WTC11 (cell line): Measurements from ENCODE around the gene PLD5. TPM values are rescaled to one million over a fixed set of nuclear protein-coding genes. Genes with fewer than 3 reads are reported as not detected.
"Not testable (repeated sequence)": the region's sequence is repeated elsewhere in the genome, so short reads cannot be mapped to it uniquely, and the experiment has no call there.

Experiments used
- ATAC-seq: fragments of 200-7000 bp; cut with Tn5 transposase; 2 replicates; pipeline ENCODE4 v1.10.0; 2021; ENCODE audit warnings: mild to moderate bottlenecking, moderate library complexity
- CTCF ChIA-PET: fragments of 300-600 bp; sonication (Branson Sonifier 250); formaldehyde crosslinking; loops from one replicate; lab custom pipeline; 2021; ENCODE audit warnings: antibody characterized with exemption; lab: Charles Lee
- POLR2A ChIA-PET: fragments of 350-600 bp; sonication (Branson Sonifier 250); formaldehyde crosslinking; loops from one replicate; lab custom pipeline; 2021; ENCODE audit warnings: antibody characterized with exemption; lab: Charles Lee
- DNase-seq: peaks from one replicate; pipeline ENCODE4 v3.0.0; 2021; ENCODE audit warnings: low spot score
- H3K27ac Mint-ChIP-seq: 2 replicates; pipeline ENCODE4 v1.8.0; 2021; ENCODE audit warnings: mixed read lengths
- H3K27me3 Mint-ChIP-seq: 2 replicates; pipeline ENCODE4 v1.8.0; 2021; ENCODE audit warnings: low read depth, mild to moderate bottlenecking, moderate library complexity, mixed read lengths
- H3K36me3 Mint-ChIP-seq: 2 replicates; pipeline ENCODE4 v1.8.0; 2021; ENCODE audit warnings: mixed read lengths
- H3K4me1 Mint-ChIP-seq: 2 replicates; pipeline ENCODE4 v1.8.0; 2022; ENCODE audit warnings: mixed read lengths
- H3K4me3 Mint-ChIP-seq: 2 replicates; pipeline ENCODE4 v1.8.0; 2021; ENCODE audit warnings: mild to moderate bottlenecking, moderate library complexity, mixed read lengths
- H3K9me3 Mint-ChIP-seq: 2 replicates; pipeline ENCODE4 v1.8.0; 2021; ENCODE audit warnings: mixed read lengths
- GRHL2 ChIP-seq: fragments of 250-450 bp; sonication (Bioruptor Pico); IDR thresholded peaks from 2 replicates; pipeline ENCODE4 v1.8.0; 2022; ENCODE audit warnings: mild to moderate bottlenecking, moderate library complexity; ENCODE audit not compliant: insufficient replicate concordance, severe bottlenecking
- NR2C2 ChIP-seq: sonication (generic); formaldehyde crosslinking; IDR thresholded peaks from 2 replicates; pipeline ENCODE4 v1.8.0; 2022; ENCODE audit warnings: mild to moderate bottlenecking, missing genetic modification reagents
- TCF7 ChIP-seq: sonication (generic); formaldehyde crosslinking; IDR thresholded peaks from 2 replicates; pipeline ENCODE4 v1.8.0; 2022; ENCODE audit warnings: mild to moderate bottlenecking, low read depth, missing genetic modification reagents, moderate library complexity
- ZBTB43 ChIP-seq: sonication (generic); formaldehyde crosslinking; IDR thresholded peaks from 2 replicates; pipeline ENCODE4 v1.8.1; 2023; ENCODE audit warnings: mild to moderate bottlenecking, missing genetic modification reagents
- ZNF317 ChIP-seq: sonication (generic); formaldehyde crosslinking; IDR thresholded peaks from 2 replicates; pipeline ENCODE4 v1.8.1; 2023; ENCODE audit warnings: low read depth, mild to moderate bottlenecking, moderate library complexity, missing genetic modification reagents, borderline replicate concordance
- total RNA-seq: library from RNA; stranded (reverse); gene quantifications from 3 replicates; pipeline ENCODE4 v1.2.3, GENCODE V29; 2021
- TF ChIP-seq, protein P1 (sequence below): sonication (generic); formaldehyde crosslinking; IDR thresholded peaks from 2 replicates; pipeline ENCODE4 v1.8.0; 2022; ENCODE audit warnings: missing genetic modification reagents
- TF ChIP-seq, protein P2 (sequence below): fragments of 250-450 bp; sonication (Bioruptor Pico); conservative IDR thresholded peaks from 2 replicates; pipeline ENCODE4 v1.9.0; 2021; ENCODE audit warnings: mild to moderate bottlenecking
- TF ChIP-seq, protein P3 (sequence below): fragments of 250-450 bp; sonication (Bioruptor Pico); IDR thresholded peaks from 2 replicates; pipeline ENCODE4 v1.9.0; 2021; ENCODE audit warnings: mild to moderate bottlenecking, borderline replicate concordance

PLD5 gene
- total RNA-seq, 1 experiment from 2014 or later, result 6.4 TPM

- TF ChIP-seq GRHL2 (CRISPR knock-in tag), result no peak
Measured at GRCh38 chr1:242228991-242229390, 295.5 kb downstream of the PLD5 start (continued).

- 0 out of 2 replicates have a peak overlapping the region, but pooled peaks have one; percentile 52 for H3K27ac Mint-ChIP-seq
- CTCF ChIA-PET, result no interaction called here
Measured at GRCh38 chr1:242225767-242226573, 298.5 kb downstream of the PLD5 start.

GRCh38 chr1:242224878-242225766 is 299.4 kb downstream of the PLD5 start:
- Mint-ChIP-seq H3K9me3 (peaks cover 16% of the 10 kb centered on the region), H3K4me1 (peaks cover 23% of the 10 kb centered on the region), H3K36me3 (peaks cover 12% of the 10 kb centered on the region), H3K27ac (peak overlapping the region; percentile 74; the same call in 1 of the 2 replicates)
- DNase-seq, H3K4me3 Mint-ChIP-seq, CTCF ChIA-PET, ATAC-seq, H3K27me3 Mint-ChIP-seq, POLR2A ChIA-PET: not testable (repeated sequence)

More at GRCh38 chr1:242225767-242226573, 298.5 kb downstream of the PLD5 start:
- DNase-seq (no peak), ATAC-seq (no peak)
- POLR2A ChIA-PET, result no interaction called here
- H3K4me3 Mint-ChIP-seq, result no peak overlapping the region
- peaks cover 12% of the 10 kb centered on the region for H3K36me3 Mint-ChIP-seq
- TF ChIP-seq, protein P1, sequence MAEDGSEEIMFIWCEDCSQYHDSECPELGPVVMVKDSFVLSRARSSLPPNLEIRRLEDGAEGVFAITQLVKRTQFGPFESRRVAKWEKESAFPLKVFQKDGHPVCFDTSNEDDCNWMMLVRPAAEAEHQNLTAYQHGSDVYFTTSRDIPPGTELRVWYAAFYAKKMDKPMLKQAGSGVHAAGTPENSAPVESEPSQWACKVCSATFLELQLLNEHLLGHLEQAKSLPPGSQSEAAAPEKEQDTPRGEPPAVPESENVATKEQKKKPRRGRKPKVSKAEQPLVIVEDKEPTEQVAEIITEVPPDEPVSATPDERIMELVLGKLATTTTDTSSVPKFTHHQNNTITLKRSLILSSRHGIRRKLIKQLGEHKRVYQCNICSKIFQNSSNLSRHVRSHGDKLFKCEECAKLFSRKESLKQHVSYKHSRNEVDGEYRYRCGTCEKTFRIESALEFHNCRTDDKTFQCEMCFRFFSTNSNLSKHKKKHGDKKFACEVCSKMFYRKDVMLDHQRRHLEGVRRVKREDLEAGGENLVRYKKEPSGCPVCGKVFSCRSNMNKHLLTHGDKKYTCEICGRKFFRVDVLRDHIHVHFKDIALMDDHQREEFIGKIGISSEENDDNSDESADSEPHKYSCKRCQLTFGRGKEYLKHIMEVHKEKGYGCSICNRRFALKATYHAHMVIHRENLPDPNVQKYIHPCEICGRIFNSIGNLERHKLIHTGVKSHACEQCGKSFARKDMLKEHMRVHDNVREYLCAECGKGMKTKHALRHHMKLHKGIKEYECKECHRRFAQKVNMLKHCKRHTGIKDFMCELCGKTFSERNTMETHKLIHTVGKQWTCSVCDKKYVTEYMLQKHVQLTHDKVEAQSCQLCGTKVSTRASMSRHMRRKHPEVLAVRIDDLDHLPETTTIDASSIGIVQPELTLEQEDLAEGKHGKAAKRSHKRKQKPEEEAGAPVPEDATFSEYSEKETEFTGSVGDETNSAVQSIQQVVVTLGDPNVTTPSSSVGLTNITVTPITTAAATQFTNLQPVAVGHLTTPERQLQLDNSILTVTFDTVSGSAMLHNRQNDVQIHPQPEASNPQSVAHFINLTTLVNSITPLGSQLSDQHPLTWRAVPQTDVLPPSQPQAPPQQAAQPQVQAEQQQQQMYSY, result no peak
- TF ChIP-seq, protein P2, sequence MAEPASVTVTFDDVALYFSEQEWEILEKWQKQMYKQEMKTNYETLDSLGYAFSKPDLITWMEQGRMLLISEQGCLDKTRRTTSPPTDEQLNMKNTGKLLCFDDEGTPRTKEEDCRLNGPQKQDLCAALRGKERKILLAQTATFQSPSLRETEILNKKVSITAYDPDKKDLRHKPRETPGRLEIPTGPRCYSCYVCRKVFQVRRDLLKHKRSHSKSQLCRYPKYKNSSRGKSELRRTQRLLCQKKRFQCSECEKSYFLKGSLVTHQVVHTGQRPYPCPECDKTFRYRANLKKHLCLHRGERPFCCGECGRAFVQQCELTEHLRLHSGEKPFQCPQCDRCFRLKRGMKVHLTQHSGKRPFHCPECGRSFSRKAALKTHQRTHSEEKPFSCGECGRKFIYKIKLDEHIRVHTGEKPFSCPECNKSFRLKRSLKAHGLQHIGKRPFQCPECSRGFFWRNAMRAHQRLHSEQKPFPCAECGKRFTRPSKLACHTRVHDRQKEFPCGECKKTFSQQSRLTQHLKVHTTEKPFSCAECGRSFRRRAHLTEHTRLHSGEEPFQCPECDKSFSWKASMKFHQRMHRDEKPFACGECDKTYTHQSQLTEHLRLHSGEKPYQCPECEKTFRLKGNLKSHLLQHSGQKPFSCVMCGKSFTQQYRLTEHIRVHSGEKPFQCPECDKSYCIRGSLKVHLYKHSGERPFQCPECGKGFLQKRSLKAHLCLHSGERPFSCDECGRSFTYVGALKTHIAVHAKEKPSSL (CRISPR knock-in tag), result no peak
- H3K27me3 Mint-ChIP-seq, result peaks cover 10% of the 10 kb centered on the region
- peaks cover 16% of the 10 kb centered on the region for H3K9me3 Mint-ChIP-seq
- peaks cover 20% of the 10 kb centered on the region for H3K4me1 Mint-ChIP-seq

DNA sequence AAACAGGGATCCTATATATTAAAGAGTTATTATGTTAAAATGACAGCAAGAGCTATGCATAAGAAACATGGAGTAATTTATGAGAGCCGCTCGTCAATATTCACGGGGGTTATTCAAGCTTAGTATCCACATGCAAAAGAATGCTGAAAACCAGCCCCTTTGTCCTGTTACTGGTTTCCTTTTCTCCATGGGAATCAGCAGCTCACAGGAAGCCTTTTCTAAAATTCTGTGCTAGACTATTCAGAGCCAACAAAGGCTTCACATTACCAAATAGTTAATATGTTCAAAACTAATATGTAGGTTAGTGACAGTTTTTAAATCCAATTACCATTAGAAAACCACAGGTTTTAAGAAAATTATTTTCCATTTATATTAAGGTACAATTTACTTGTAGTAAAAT is 300.0 kb downstream of the PLD5 start:
- peaks cover 12% of the 10 kb centered on the region for H3K36me3 Mint-ChIP-seq
- peaks cover 16% of the 10 kb centered on the region for H3K9me3 Mint-ChIP-seq
- POLR2A ChIA-PET, result no interaction called here
- H3K27me3 Mint-ChIP-seq, result peaks cover 14% of the 10 kb centered on the region
- DNase-seq (no peak), ATAC-seq (peak; percentile 56; the same call in 1 of the 2 replicates)
- TF ChIP-seq NR2C2 (CRISPR knock-in tag), result no peak
- no peak for TF ChIP-seq ZNF317
- CTCF ChIA-PET, result no interaction called here
- no peak overlapping the region for H3K4me3 Mint-ChIP-seq
- no peak overlapping the region for H3K27ac Mint-ChIP-seq
- peaks cover 29% of the 10 kb centered on the region for H3K4me1 Mint-ChIP-seq

DNA sequence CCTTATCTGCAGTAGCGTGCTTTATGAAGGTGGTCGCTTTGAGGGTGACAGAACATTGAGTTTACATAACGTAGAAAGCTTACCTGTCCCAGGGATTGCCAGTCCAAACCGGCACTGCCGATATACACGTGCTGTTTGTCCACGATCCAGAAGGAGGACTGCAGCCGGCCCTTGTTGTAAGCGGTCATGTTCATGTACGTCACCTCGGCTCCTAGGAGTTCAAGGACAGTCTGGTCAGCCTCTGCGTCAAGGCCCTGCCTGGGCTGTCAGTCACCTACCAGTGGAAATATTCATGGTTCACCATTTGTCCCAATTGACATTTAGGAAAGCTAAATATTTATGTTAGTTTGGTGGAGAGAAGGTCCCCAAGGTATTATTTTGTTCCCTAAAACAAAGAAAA is 304.6 kb downstream of the PLD5 start:
- CTCF ChIA-PET, result no interaction called here
- peaks cover 59% of the 10 kb centered on the region for H3K27me3 Mint-ChIP-seq
- TF ChIP-seq, protein P3, sequence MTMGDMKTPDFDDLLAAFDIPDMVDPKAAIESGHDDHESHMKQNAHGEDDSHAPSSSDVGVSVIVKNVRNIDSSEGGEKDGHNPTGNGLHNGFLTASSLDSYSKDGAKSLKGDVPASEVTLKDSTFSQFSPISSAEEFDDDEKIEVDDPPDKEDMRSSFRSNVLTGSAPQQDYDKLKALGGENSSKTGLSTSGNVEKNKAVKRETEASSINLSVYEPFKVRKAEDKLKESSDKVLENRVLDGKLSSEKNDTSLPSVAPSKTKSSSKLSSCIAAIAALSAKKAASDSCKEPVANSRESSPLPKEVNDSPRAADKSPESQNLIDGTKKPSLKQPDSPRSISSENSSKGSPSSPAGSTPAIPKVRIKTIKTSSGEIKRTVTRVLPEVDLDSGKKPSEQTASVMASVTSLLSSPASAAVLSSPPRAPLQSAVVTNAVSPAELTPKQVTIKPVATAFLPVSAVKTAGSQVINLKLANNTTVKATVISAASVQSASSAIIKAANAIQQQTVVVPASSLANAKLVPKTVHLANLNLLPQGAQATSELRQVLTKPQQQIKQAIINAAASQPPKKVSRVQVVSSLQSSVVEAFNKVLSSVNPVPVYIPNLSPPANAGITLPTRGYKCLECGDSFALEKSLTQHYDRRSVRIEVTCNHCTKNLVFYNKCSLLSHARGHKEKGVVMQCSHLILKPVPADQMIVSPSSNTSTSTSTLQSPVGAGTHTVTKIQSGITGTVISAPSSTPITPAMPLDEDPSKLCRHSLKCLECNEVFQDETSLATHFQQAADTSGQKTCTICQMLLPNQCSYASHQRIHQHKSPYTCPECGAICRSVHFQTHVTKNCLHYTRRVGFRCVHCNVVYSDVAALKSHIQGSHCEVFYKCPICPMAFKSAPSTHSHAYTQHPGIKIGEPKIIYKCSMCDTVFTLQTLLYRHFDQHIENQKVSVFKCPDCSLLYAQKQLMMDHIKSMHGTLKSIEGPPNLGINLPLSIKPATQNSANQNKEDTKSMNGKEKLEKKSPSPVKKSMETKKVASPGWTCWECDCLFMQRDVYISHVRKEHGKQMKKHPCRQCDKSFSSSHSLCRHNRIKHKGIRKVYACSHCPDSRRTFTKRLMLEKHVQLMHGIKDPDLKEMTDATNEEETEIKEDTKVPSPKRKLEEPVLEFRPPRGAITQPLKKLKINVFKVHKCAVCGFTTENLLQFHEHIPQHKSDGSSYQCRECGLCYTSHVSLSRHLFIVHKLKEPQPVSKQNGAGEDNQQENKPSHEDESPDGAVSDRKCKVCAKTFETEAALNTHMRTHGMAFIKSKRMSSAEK (CRISPR knock-in tag), result no peak
- TF ChIP-seq, protein P2 (CRISPR knock-in tag), result no peak
- TF ChIP-seq ZBTB43 (CRISPR knock-in tag), result no peak
- no peak for TF ChIP-seq TCF7 (CRISPR knock-in tag)

More for the DNA sequence above, 304.6 kb downstream of the PLD5 start:
- Mint-ChIP-seq H3K9me3 (peaks cover 46% of the 10 kb centered on the region), H3K4me3 (no peak overlapping the region), H3K4me1 (peaks cover 17% of the 10 kb centered on the region), H3K27ac (no peak overlapping the region), H3K36me3 (peaks cover 55% of the 10 kb centered on the region)
- ATAC-seq (no peak), DNase-seq (no peak)
- POLR2A ChIA-PET, result no interaction called here
